HUES64 (cell line): ENCODE measurements around the gene PDHX.

Experiments used
- H3K27ac ChIP-seq: 2 replicates; pipeline ENCODE4 v1.7.0; 2013; ENCODE audit warnings: low read depth, low read length, inconsistent platforms
- H3K27me3 ChIP-seq: 2 replicates; pipeline ENCODE4 v1.6.1; 2013; ENCODE audit warnings: mild to moderate bottlenecking, low read length; ENCODE audit not compliant: insufficient read depth
- H3K36me3 ChIP-seq: 2 replicates; pipeline ENCODE4 v1.6.1; 2013; ENCODE audit warnings: mild to moderate bottlenecking, low read length; ENCODE audit not compliant: insufficient read depth
- H3K4me1 ChIP-seq: 2 replicates; pipeline ENCODE4 v1.6.1; 2013; ENCODE audit warnings: mild to moderate bottlenecking, low read length, moderate library complexity; ENCODE audit not compliant: insufficient read depth
- H3K4me3 ChIP-seq: 2 replicates; pipeline ENCODE4 v1.5.1; 2013; ENCODE audit warnings: mild to moderate bottlenecking, low read length, moderate library complexity
- H3K9ac ChIP-seq: 2 replicates; pipeline ENCODE4 v1.6.1; 2013; ENCODE audit warnings: mild to moderate bottlenecking, low read depth, low read length
- H3K9me3 ChIP-seq: 2 replicates; pipeline ENCODE4 v1.6.1; 2013; ENCODE audit warnings: low read depth, low read length; ENCODE audit not compliant: insufficient read depth
- WGBS: fragments of 150-250, 120-280 bp; methylation state at CpG from one replicate; pipeline ENCODE4 v1.1.7; 2013; ENCODE audit warnings: missing lambda C conversion rate; 5-methylcytosine and 5-hydroxymethylcytosine counted together

The PDHX gene

DNA sequence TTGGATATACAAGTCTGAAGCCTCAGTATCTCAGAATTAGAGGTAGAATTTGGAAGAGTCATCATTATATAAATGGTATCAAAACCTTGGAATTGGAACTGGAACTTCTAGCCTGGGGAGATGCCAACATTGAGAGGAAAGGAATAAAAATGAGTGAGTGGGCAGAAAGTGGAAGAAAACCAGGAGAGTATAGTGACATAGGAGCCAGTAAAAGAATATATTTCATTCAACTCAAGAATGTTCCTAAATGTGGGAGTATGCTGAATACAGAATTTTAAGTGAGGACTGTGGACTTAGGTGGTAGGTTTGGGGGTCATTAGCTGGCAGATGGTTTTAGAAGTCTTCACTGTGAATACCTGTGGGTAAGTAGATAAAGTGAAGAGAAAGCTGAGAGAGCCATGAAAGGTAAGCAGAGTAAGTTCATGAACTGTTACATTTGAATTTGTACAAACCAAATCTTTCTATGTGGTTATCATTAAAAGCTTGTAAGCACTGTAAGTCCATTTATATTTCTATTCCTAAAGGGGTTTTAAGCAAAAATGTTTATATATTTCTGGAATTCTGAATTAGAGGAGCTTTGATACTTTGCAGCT, 60.2 kb downstream of the PDHX start:
- Histone ChIP-seq H3K27ac (no peak overlapping the region), H3K4me3 (no peak overlapping the region)

DNA sequence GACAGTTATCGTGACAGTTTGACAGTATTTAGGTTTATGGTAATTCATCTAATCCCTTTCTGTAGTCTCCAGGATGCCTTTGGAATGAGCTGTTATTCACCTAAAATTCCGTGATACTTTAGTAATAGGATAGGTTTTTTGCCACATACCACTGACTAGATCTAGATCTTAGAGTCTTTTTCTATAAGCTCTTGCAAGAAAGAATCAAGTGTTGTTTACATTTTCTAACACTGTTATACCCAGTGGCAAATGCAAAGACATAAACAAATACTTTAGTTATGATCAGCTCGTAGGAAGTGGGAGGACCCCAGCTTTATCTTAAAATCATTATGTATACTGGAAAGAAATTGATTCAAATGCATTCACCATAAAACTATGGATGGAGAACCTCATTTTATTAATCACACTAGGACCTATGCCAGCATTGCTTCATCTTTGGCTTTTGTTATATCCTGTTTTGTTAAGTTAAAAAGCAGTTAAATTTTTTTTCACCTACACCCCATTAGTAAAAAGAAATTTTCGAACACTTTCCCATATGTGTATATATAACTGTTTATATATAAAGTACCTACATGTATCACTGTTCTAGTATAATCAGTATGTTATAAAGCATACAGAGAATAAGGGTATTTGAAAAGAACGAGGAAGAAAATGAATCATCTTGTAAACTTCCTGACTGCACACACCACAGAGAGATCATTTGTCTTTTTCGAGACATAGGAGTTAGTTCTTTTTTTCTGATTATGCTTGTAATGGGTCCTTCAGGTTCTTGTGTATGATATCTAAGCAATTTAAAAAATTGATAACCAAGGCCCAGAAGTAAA, 60.9 kb downstream of the PDHX start:
- Histone ChIP-seq H3K36me3 (peaks cover 39% of the 10 kb centered on the region), H3K9ac (no peak overlapping the region), H3K4me3 (no peak overlapping the region), H3K27me3 (no peaks in the 10 kb centered on the region), H3K4me1 (peaks cover 25% of the 10 kb centered on the region), H3K27ac (peak overlapping the region; percentile 5; the same call in 1 of the 2 replicates), H3K9me3 (no peaks in the 10 kb centered on the region)
- 92% methylated on average over 3 of the region's 6 CpGs for WGBS

More for the DNA sequence above, 60.2 kb downstream of the PDHX start:
- H3K9me3 ChIP-seq = no peaks in the 10 kb centered on the region
- no peak overlapping the region for H3K9ac ChIP-seq
- H3K36me3 ChIP-seq = peaks cover 43% of the 10 kb centered on the region
- H3K27me3 ChIP-seq = no peaks in the 10 kb centered on the region
- peaks cover 25% of the 10 kb centered on the region for H3K4me1 ChIP-seq

DNA sequence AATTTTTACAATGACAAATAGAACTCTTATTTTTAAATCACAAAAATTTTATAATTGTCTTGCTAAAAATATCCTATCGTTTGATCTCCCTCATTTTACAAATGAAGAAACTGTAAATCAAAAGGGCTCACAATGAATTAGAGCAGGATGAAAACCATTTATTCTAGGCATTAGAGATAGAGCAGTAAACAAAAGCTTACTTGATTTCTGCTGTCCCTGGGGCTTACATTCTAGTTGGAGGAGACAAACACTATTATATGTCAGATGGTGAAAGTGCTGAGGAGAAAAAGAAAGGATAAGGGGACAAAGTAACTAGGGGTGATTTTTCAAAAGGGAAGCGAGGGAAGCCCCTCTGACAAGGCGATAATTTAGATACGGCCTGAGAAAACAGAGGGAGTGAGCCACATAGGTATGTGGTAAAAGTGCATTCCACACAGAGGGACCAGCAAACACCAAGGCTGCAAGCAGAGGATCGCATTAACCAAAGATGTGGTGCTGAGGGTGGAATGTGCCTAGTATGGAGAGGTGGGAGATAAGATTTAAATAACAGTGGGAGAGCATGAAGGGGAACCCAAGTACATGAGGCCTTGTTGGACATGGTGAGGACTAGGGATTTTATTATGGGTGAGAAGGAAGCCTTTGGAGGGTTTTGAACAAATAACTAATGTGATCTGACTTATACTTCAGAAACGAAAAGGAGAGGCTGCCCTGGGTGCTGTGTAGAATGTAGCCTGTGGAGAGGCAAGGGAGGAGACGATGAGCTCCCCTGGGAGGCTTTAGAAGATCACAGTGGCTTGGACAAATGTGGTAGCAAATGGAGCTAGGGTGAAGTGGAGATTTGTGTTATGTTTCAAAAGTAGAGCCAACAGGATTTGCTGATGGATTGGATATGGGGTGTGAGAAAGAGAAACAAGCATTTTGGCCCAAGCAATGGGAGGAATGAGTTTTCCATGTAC, 62.1 kb downstream of the PDHX start:
- peaks cover 25% of the 10 kb centered on the region for H3K4me1 ChIP-seq
- peaks cover 28% of the 10 kb centered on the region for H3K36me3 ChIP-seq
- no peak overlapping the region for H3K9ac ChIP-seq
- no peaks in the 10 kb centered on the region for H3K9me3 ChIP-seq
- no peaks in the 10 kb centered on the region for H3K27me3 ChIP-seq
- 76% methylated on average over 7 of the region's 7 CpGs for WGBS
- 0 out of 2 replicates have a peak overlapping the region, but pooled peaks have one; percentile 13 for H3K27ac ChIP-seq
- no peak overlapping the region for H3K4me3 ChIP-seq

GRCh38 chr11:34984514-34984913, 68.1 kb downstream of the PDHX start:
- 100% methylated on average over 1 of the region's 2 CpGs for WGBS
- Histone ChIP-seq H3K4me1 (no peaks in the 10 kb centered on the region), H3K9me3 (no peaks in the 10 kb centered on the region), H3K9ac (no peak overlapping the region), H3K27ac (no peak overlapping the region), H3K27me3 (no peaks in the 10 kb centered on the region), H3K36me3 (peaks cover 32% of the 10 kb centered on the region), H3K4me3 (no peak overlapping the region)

GRCh38 chr11:34986883-34987520, 70.6 kb downstream of the PDHX start:
- WGBS = 93% methylated on average over 3 of the region's 3 CpGs
- no peaks in the 10 kb centered on the region for H3K9me3 ChIP-seq

DNA sequence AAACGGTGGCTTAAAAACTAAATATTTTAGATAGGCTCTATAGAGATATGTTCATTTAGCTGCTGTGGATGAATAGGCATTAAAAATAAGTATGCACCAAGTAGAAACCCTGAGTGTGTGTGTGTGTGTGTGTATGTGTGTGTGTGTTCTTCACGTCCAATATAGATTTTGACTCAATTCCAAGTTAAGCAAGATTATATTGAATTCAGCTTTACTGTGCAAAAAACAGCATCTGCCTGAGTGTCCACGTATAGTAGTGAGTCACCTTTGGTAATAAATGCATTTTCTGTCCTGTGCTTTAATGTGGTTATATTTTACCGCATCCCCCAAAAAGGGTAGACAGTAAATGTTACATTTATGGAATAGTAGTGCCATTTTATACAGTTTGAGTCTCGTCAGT, 71.2 kb downstream of the PDHX start:
- whole genome bisulfite sequencing = 95% methylated on average over 4 of the region's 5 CpGs
- Histone ChIP-seq H3K4me3 (no peak overlapping the region), H3K9me3 (no peaks in the 10 kb centered on the region), H3K27me3 (no peaks in the 10 kb centered on the region), H3K4me1 (no peaks in the 10 kb centered on the region), H3K36me3 (peaks cover 39% of the 10 kb centered on the region), H3K9ac (no peak overlapping the region), H3K27ac (no peak overlapping the region)

More at GRCh38 chr11:34986883-34987520, 70.6 kb downstream of the PDHX start:
- no peaks in the 10 kb centered on the region for H3K4me1 ChIP-seq
- peaks cover 33% of the 10 kb centered on the region for H3K36me3 ChIP-seq
- H3K27me3 ChIP-seq = no peaks in the 10 kb centered on the region
- H3K27ac ChIP-seq = no peak overlapping the region
- H3K4me3 ChIP-seq = no peak overlapping the region
- H3K9ac ChIP-seq = no peak overlapping the region

DNA sequence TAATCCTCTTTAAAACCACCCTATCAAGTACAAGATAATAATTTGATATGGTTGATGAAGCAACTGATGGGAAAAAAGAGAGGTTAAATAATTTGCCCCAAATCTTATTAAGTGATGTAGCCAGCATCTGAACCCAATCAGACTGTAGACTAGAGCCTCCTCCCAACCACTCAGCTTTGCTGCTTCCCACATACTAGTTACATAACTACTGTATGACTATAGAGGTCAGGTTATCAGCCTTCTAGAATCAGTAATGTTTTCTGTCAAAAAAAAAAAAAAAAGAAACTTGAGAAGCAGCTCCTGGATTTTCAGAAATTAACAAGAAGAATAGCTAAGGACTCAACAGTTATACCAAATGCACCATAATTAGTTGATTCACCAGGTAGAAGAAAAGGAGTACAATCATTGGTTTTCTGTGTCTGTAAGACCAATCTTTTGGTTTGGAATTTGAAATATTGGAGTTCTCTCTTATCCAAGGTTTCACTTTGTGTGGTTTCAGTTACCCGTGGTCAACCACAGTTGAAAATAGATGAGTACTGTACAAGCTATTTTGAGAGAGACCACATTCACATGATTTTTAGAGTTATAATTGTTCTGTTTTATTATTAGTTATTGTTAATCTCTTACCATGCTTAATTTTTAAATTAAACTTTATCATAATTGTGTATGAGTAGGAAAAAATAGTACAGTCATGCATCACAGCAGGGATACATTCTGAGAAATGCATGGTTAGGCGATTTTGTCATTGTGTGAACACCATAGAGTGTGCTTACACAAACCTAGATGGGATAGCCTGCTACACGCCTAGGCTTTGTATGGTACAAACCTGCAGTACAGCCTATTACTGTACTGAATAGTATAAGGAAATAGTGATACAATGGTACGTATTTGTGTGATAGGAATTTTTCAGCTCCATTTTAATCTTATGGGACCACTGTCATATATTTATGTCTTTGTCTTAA, 72.2 kb downstream of the PDHX start:
- Histone ChIP-seq H3K9ac (no peak overlapping the region), H3K36me3 (peaks cover 39% of the 10 kb centered on the region), H3K27me3 (no peaks in the 10 kb centered on the region), H3K4me3 (no peak overlapping the region), H3K27ac (no peak overlapping the region), H3K9me3 (no peaks in the 10 kb centered on the region), H3K4me1 (no peaks in the 10 kb centered on the region)
- 93% methylated on average over 4 of the region's 4 CpGs for WGBS

DNA sequence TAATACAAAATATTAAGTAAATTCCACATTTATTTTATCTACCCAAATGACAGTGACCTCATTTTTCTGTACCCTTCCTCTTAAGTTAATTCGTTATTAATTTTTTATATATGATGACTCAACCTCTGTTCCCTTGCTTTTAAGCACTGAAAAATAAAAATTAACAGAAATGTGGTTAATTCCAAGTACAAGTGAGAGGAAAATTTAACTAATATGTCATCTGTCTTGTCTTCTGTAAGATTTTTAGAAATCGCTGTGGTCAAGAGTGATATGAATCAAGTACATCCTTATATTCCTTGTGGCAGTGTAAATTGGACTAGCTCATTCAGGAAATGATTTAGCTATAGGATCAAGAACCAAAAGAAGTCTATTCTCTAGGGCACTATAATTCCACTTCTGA, 74.5 kb downstream of the PDHX start:
- H3K9ac ChIP-seq = no peak overlapping the region
- H3K4me3 ChIP-seq = no peak overlapping the region
- 96% methylated on average over 2 of the region's 2 CpGs for WGBS
- peaks cover 22% of the 10 kb centered on the region for H3K36me3 ChIP-seq
- H3K27ac ChIP-seq = no peak overlapping the region
- no peaks in the 10 kb centered on the region for H3K9me3 ChIP-seq
- no peaks in the 10 kb centered on the region for H3K27me3 ChIP-seq
- H3K4me1 ChIP-seq = no peaks in the 10 kb centered on the region

- Histone ChIP-seq H3K36me3 (peaks cover 15% of the 10 kb centered on the region), H3K4me3 (no peak overlapping the region), H3K9ac (no peak overlapping the region), H3K27me3 (no peaks in the 10 kb centered on the region), H3K27ac (no peak overlapping the region), H3K9me3 (no peaks in the 10 kb centered on the region), H3K4me1 (no peaks in the 10 kb centered on the region)
- 96% methylated on average over 9 of the region's 9 CpGs for WGBS
Observed at GRCh38 chr11:34994854-34995253, 78.4 kb downstream of the PDHX start.

GRCh38 chr11:34996958-34997357, 80.5 kb downstream of the PDHX start:
- H3K36me3 ChIP-seq = peaks cover 8% of the 10 kb centered on the region
- no peak overlapping the region for H3K4me3 ChIP-seq
- no peaks in the 10 kb centered on the region for H3K9me3 ChIP-seq
- H3K27ac ChIP-seq = no peak overlapping the region
- H3K4me1 ChIP-seq = no peaks in the 10 kb centered on the region
- H3K27me3 ChIP-seq = no peaks in the 10 kb centered on the region
- WGBS = 95% methylated on average over 5 of the region's 5 CpGs
- no peak overlapping the region for H3K9ac ChIP-seq
